ENCODE measurements around the gene FAM181A. TPM values are rescaled to one million over a fixed set of nuclear protein-coding genes. Genes with fewer than 3 reads are reported as not detected.

FAM181A gene
- total and polyA plus RNA-seq, 10 of the 15 experiments (the other 5 are each of a cell fraction or from before 2014, with no cell fraction given): not detected

GRCh38 chr14:93941293-93941910, 14.3 kb downstream of the FAM181A start:
- no peak overlapping the region for H3K9ac ChIP-seq (ENCODE audit: control insufficient read depth, insufficient read depth, low read length)
- no TSS peak for BruUV-seq (replicated peaks)
- no peaks in the 10 kb centered on the region for H3K27me3 ChIP-seq (replicated peaks in 1 of 2; ENCODE audit: control insufficient read depth in 2 of 2, insufficient read depth in 2 of 2, low read length in 1 of 2)
- H3K4me1 ChIP-seq (ENCODE audit: control insufficient read depth, insufficient read depth, low read length): peaks cover 11% of the 10 kb centered on the region
- DNase-seq (ENCODE audit: low read depth, low spot score) (no peak), FAIRE-seq (no peak), ATAC-seq (no peak)
- no peak overlapping the region for H3K4me3 ChIP-seq
- no peaks in the 10 kb centered on the region for H4K20me1 ChIP-seq (ENCODE audit: control insufficient read depth, insufficient read depth)
- H3K4me2 ChIP-seq (ENCODE audit: control insufficient read depth, insufficient read depth): no peak overlapping the region
- intact Hi-C loops (cut with micrococcal nuclease; ENCODE audit: unreplicated experiment) (no loop called here), in situ Hi-C loops (cut with MboI) (loop anchor here (5.0 kb wide), 1 partner anchor 61 kb away; no protein-coding TSS in a partner anchor)
- ChIA-PET POLR2A (interaction anchor here (1.3 to 2.1 kb wide), 2 partner anchors 15 to 29 kb away, joined by 3 to 5 read pairs; no protein-coding TSS in a partner anchor), RAD21 (ENCODE audit: unreplicated experiment) (interaction anchor here (1.1 to 13.9 kb wide), 4 partner anchors 18 to 60 kb away, joined by 3 to 344 read pairs (median 107); partner anchors contain the start of gene CCDC197), SMC1A (ENCODE audit: uncharacterized antibody, unreplicated experiment) (interaction anchor here (0.7 to 10.5 kb wide), 7 partner anchors 10 to 63 kb away, joined by 4 to 184 read pairs (median 46); partner anchors contain the start of gene CCDC197), CTCF (interaction anchor here (2.2 to 12.1 kb wide), 9 partner anchors 10 to 195 kb away, joined by 21 to 541 read pairs (median 46); partner anchors contain the start of genes ASB2, CCDC197 and OTUB2)
- 53% methylated on average over 16 of the region's 16 CpGs for WGBS (ENCODE audit: insufficient coverage, insufficient replicate concordance, low lambda C conversion rate, missing lambda C conversion rate)
- no peak overlapping the region for H3K27ac ChIP-seq (ENCODE audit: control insufficient read depth, insufficient read depth)
- no peaks in the 10 kb centered on the region; the same call in 2 of the 3 replicates for H3K9me3 ChIP-seq (replicated peaks; ENCODE audit: control insufficient read depth, insufficient read depth, low read length)
- H3K79me2 ChIP-seq (ENCODE audit: control insufficient read depth, insufficient read depth, low read length): no peaks in the 10 kb centered on the region
- H3K36me3 ChIP-seq (ENCODE audit: control insufficient read depth in 2 of 2, insufficient read depth in 2 of 2, low read length in 1 of 2): peaks cover 0 to 2% of the 10 kb centered on the region in 2 experiments; a peak in 3 of 4 replicates
- H2AFZ ChIP-seq (ENCODE audit: control insufficient read depth, low read depth, low read length): no peak overlapping the region
- TF ChIP-seq YBX1 (IDR thresholded peaks at IDR 0.05): no peak

- WGBS (ENCODE audit: insufficient coverage, insufficient replicate concordance, low lambda C conversion rate, missing lambda C conversion rate): 90% methylated on average over 10 of the region's 10 CpGs
- no TSS peak for BruUV-seq (replicated peaks)
- in situ Hi-C loops (cut with MboI) (loop anchor here (5.0 kb wide), 1 partner anchor 59 kb away; no protein-coding TSS in a partner anchor), intact Hi-C loops (cut with micrococcal nuclease; ENCODE audit: unreplicated experiment) (no loop called here)
- ChIA-PET RAD21 (ENCODE audit: unreplicated experiment) (interaction anchor here (1.1 to 13.9 kb wide), 5 partner anchors 10 to 94 kb away, joined by 3 to 344 read pairs (median 5); partner anchors contain the start of gene CCDC197), POLR2A (interaction anchor here (0.7 to 1.1 kb wide), 2 partner anchors 25 to 57 kb away, joined by 3 to 4 read pairs; no protein-coding TSS in a partner anchor), SMC1A (ENCODE audit: uncharacterized antibody, unreplicated experiment) (interaction anchor here (1.0 to 10.5 kb wide), 8 partner anchors 8 to 194 kb away, joined by 3 to 184 read pairs (median 9); no protein-coding TSS in a partner anchor), CTCF (interaction anchor here (0.6 to 12.1 kb wide), 5 partner anchors 16 to 1735 kb away, joined by 3 to 541 read pairs (median 5); partner anchors contain the start of genes ASB2 and CCDC197)
- FAIRE-seq (no peak), DNase-seq (ENCODE audit: low read depth, low spot score) (no peak), ATAC-seq (no peak)
- H3K4me1 ChIP-seq (ENCODE audit: control insufficient read depth, insufficient read depth, low read length): peaks cover 11% of the 10 kb centered on the region
- no peaks in the 10 kb centered on the region for H3K79me2 ChIP-seq (ENCODE audit: control insufficient read depth, insufficient read depth, low read length)
- no peaks in the 10 kb centered on the region for H4K20me1 ChIP-seq (ENCODE audit: control insufficient read depth, insufficient read depth)
- no peak overlapping the region for H3K4me2 ChIP-seq (ENCODE audit: control insufficient read depth, insufficient read depth)
- H3K27me3 ChIP-seq (replicated peaks in 1 of 2; ENCODE audit: control insufficient read depth in 2 of 2, insufficient read depth in 2 of 2, low read length in 1 of 2): no peaks in the 10 kb centered on the region
- H3K9me3 ChIP-seq (replicated peaks; ENCODE audit: control insufficient read depth, insufficient read depth, low read length): no peaks in the 10 kb centered on the region; the same call in 2 of the 3 replicates
- no peak overlapping the region for H2AFZ ChIP-seq (ENCODE audit: control insufficient read depth, low read depth, low read length)
- no peak overlapping the region for H3K4me3 ChIP-seq
- H3K36me3 ChIP-seq (ENCODE audit: control insufficient read depth in 2 of 2, insufficient read depth in 2 of 2, low read length in 1 of 2): peaks cover 2 to 4% of the 10 kb centered on the region in 2 experiments; a peak in 3 of 4 replicates
- TF ChIP-seq ZNF384 (IDR thresholded peaks at IDR 0.05; ENCODE audit: borderline replicate concordance, low read depth, low read length) (no peak), ZBED1 (IDR thresholded peaks at IDR 0.05; ENCODE audit: borderline replicate concordance) (no peak), IRF3 (IDR thresholded peaks at IDR 0.05) (no peak), PKNOX1 (IDR thresholded peaks at IDR 0.05) (no peak), RAD21 (IDR thresholded peaks at IDR 0.05; ENCODE audit: insufficient read depth, low read depth, low read length) (no peak), EED (IDR thresholded peaks at IDR 0.05; ENCODE audit: low read depth) (no peak)
- H3K27ac ChIP-seq (ENCODE audit: control insufficient read depth, insufficient read depth): no peak overlapping the region
- H3K9ac ChIP-seq (ENCODE audit: control insufficient read depth, insufficient read depth, low read length): no peak overlapping the region
These were observed 15.9 kb downstream of the FAM181A start for GRCh38 chr14:93943052-93943451.
